Measurements from ENCODE around the gene USP19.

USP19 gene

GRCh38 chr3:49134471-49135265 is 14.0 kb upstream of the USP19 start:
- Mint-ChIP-seq H3K4me3 (peak overlapping the region; percentile 98 to 99 (median 98)), H3K4me1 (peaks cover 16% of the 10 kb centered on the region), H3K27ac (peak overlapping the region; percentile 57 to 98 (median 94)), H3K36me3 (ENCODE audit: low read depth) (peaks cover 8% of the 10 kb centered on the region), H3K9me3 (no peaks in the 10 kb centered on the region), H3K27me3 (ENCODE audit: low read depth) (no peaks in the 10 kb centered on the region)
- no peak for TF ChIP-seq CTCF (IDR thresholded peaks at IDR 0.05; ENCODE audit: unreplicated experiment in 3 of 3)

- peaks cover 19% of the 10 kb centered on the region for H3K4me1 Mint-ChIP-seq
- no peaks in the 10 kb centered on the region for H3K27me3 Mint-ChIP-seq (ENCODE audit: low read depth)
- no peaks in the 10 kb centered on the region for H3K9me3 Mint-ChIP-seq
- TF ChIP-seq CTCF (IDR thresholded peaks at IDR 0.05; ENCODE audit: unreplicated experiment in 3 of 3), result no peak
- peak overlapping the region; percentile 98 to 99 (median 98) for H3K4me3 Mint-ChIP-seq
- peak overlapping the region; percentile 77 to 98 (median 88) for H3K27ac Mint-ChIP-seq
- H3K36me3 Mint-ChIP-seq (ENCODE audit: low read depth), result peaks cover 19% of the 10 kb centered on the region
Measured at GRCh38 chr3:49133226-49133951, 12.8 kb upstream of the USP19 start.

- Mint-ChIP-seq H3K4me1 (peaks cover 19% of the 10 kb centered on the region), H3K36me3 (ENCODE audit: low read depth) (peaks cover 19% of the 10 kb centered on the region), H3K9me3 (no peaks in the 10 kb centered on the region), H3K27ac (peak within 1 kb of the TSS; percentile 77 to 98 (median 88)), H3K27me3 (ENCODE audit: low read depth) (no peaks in the 10 kb centered on the region), H3K4me3 (peak within 1 kb of the TSS; percentile 98 to 99 (median 98))
- TF ChIP-seq CTCF (IDR thresholded peaks at IDR 0.05; ENCODE audit: unreplicated experiment in 3 of 3), result no peak
Measured at GRCh38 chr3:49132437-49133225, 12.0 kb upstream of the USP19 start, which contains the start of gene LAMB2. Gene LAMB2, minus strand, starts transcription at chr3:49133050. Its CDS starts 183 bp downstream, at chr3:49132867.

GRCh38 chr3:49132073-49132436 is 11.4 kb upstream of the USP19 start:
- H3K27me3 Mint-ChIP-seq (ENCODE audit: low read depth), result no peaks in the 10 kb centered on the region
- no peaks in the 10 kb centered on the region for H3K9me3 Mint-ChIP-seq

GRCh38 chr3:49131576-49131975 is 11.0 kb upstream of the USP19 start:
- TF ChIP-seq CTCF (IDR thresholded peaks at IDR 0.05; ENCODE audit: unreplicated experiment in 3 of 3), result no peak
- Mint-ChIP-seq H3K9me3 (no peaks in the 10 kb centered on the region), H3K27ac (peak overlapping the region; percentile 77 to 98 (median 80)), H3K27me3 (ENCODE audit: low read depth) (no peaks in the 10 kb centered on the region), H3K4me3 (peak overlapping the region; percentile 98 to 99 (median 98)), H3K36me3 (ENCODE audit: low read depth) (peaks cover 21% of the 10 kb centered on the region), H3K4me1 (peaks cover 19% of the 10 kb centered on the region)

More at GRCh38 chr3:49132073-49132436, 11.4 kb upstream of the USP19 start:
- Mint-ChIP-seq H3K4me1 (peaks cover 19% of the 10 kb centered on the region), H3K4me3 (peak overlapping the region; percentile 98 to 99 (median 98)), H3K36me3 (ENCODE audit: low read depth) (peaks cover 19% of the 10 kb centered on the region), H3K27ac (peak overlapping the region; percentile 77 to 98 (median 80))
- TF ChIP-seq CTCF (IDR thresholded peaks at IDR 0.05; ENCODE audit: unreplicated experiment in 3 of 3), result no peak
